ENCODE data around the gene FILIP1.

FILIP1 gene

DNA sequence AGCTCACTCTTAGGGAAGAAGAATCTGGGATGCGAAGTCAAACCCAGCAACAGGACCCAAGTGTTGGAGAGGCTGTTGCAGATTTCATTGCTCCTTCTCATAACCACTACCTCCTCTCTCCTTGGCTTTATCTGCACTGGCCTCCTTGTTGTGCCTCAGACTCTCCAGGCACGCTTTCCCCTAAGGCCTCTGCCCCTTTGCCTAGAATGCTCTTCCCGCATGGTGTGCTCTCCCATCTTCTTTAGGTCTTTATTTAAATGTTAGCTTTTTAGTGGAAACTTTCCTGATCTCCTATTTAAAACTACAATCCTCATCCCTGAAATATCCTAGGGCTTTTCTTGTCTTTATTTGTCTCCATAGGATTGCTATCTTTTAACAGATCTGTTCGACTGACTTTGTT is 114.1 kb downstream of the FILIP1 start:
- no peaks in the 10 kb centered on the region for H3K4me1 ChIP-seq (ENCODE audit: insufficient read depth, low read length)
- no peak overlapping the region for H3K27ac ChIP-seq (ENCODE audit: low read length)
- H3K27me3 ChIP-seq (ENCODE audit: insufficient read depth, low read length, poor library complexity) = peaks cover 4% of the 10 kb centered on the region
- H3K4me3 ChIP-seq (ENCODE audit: low read depth in 1 of 2, low read length in 2 of 2) = no peak overlapping the region
- no peak overlapping the region for H2AFZ ChIP-seq (ENCODE audit: low read depth, low read length)
- H3K9me3 ChIP-seq (ENCODE audit: insufficient read depth, low read length, severe bottlenecking) = no peaks in the 10 kb centered on the region
- H3K36me3 ChIP-seq (ENCODE audit: insufficient read depth, low read length) = no peaks in the 10 kb centered on the region
- H3K9ac ChIP-seq (ENCODE audit: low read depth, low read length) = no peak overlapping the region
- no peak overlapping the region for H3K4me2 ChIP-seq (ENCODE audit: insufficient read depth, low read length)
- H3K79me2 ChIP-seq (ENCODE audit: insufficient read depth, low read length) = no peaks in the 10 kb centered on the region
- TF ChIP-seq EZH2 (IDR thresholded peaks at IDR 0.05; ENCODE audit: borderline replicate concordance, low read depth, low read length, severe bottlenecking) = no peak
- TF ChIP-seq, protein P1, sequence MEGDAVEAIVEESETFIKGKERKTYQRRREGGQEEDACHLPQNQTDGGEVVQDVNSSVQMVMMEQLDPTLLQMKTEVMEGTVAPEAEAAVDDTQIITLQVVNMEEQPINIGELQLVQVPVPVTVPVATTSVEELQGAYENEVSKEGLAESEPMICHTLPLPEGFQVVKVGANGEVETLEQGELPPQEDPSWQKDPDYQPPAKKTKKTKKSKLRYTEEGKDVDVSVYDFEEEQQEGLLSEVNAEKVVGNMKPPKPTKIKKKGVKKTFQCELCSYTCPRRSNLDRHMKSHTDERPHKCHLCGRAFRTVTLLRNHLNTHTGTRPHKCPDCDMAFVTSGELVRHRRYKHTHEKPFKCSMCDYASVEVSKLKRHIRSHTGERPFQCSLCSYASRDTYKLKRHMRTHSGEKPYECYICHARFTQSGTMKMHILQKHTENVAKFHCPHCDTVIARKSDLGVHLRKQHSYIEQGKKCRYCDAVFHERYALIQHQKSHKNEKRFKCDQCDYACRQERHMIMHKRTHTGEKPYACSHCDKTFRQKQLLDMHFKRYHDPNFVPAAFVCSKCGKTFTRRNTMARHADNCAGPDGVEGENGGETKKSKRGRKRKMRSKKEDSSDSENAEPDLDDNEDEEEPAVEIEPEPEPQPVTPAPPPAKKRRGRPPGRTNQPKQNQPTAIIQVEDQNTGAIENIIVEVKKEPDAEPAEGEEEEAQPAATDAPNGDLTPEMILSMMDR (IDR thresholded peaks at IDR 0.05; ENCODE audit: borderline replicate concordance, extremely low read depth, low read length, poor library complexity, severe bottlenecking) = no peak
- DNase-seq = no peak
- no peak for ATAC-seq (ENCODE audit: insufficient read depth, low read depth)
- H4K20me1 ChIP-seq (ENCODE audit: insufficient read depth, low read length) = no peaks in the 10 kb centered on the region

- no peak for ATAC-seq (ENCODE audit: insufficient read depth, low read depth)
- H3K4me3 ChIP-seq (ENCODE audit: low read depth in 1 of 2, low read length in 2 of 2) = no peak overlapping the region
- TF ChIP-seq, protein P1 (IDR thresholded peaks at IDR 0.05; ENCODE audit: borderline replicate concordance, extremely low read depth, low read length, poor library complexity, severe bottlenecking) = no peak
- no peak for TF ChIP-seq EZH2 (IDR thresholded peaks at IDR 0.05; ENCODE audit: borderline replicate concordance, low read depth, low read length, severe bottlenecking)
- no peaks in the 10 kb centered on the region for H3K4me1 ChIP-seq (ENCODE audit: insufficient read depth, low read length)
- no peak for DNase-seq
- H3K9me3 ChIP-seq (ENCODE audit: insufficient read depth, low read length, severe bottlenecking) = no peaks in the 10 kb centered on the region
- H3K9ac ChIP-seq (ENCODE audit: low read depth, low read length) = no peak overlapping the region
- H3K4me2 ChIP-seq (ENCODE audit: insufficient read depth, low read length) = no peak overlapping the region
- no peaks in the 10 kb centered on the region for H3K79me2 ChIP-seq (ENCODE audit: insufficient read depth, low read length)
- no peaks in the 10 kb centered on the region for H3K36me3 ChIP-seq (ENCODE audit: insufficient read depth, low read length)
- H4K20me1 ChIP-seq (ENCODE audit: insufficient read depth, low read length) = no peaks in the 10 kb centered on the region
- H3K27me3 ChIP-seq (ENCODE audit: insufficient read depth, low read length, poor library complexity) = peaks cover 4% of the 10 kb centered on the region
- H2AFZ ChIP-seq (ENCODE audit: low read depth, low read length) = no peak overlapping the region
- H3K27ac ChIP-seq (ENCODE audit: low read length) = no peak overlapping the region
Observed at GRCh38 chr6:75378101-75378500, 115.5 kb downstream of the FILIP1 start.

DNA sequence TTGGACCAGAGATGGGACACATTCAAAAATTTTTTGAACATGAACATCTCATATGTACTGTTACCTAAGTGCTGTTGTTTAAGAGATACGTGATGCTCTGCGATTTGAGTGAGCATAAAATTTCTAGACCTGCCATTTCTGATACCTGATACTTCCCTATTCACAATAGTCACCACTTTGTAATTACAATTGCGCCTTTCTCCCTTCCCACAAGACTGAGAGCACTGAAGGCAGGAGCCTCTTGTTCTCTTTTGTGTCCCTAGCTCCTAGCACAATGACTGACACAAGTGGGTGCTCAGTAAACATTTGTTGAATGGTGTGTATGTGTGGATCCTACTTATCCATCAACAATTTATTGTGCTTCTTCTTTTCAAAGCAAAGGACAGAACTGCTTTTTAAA is 116.2 kb downstream of the FILIP1 start:
- no peaks in the 10 kb centered on the region for H3K9me3 ChIP-seq (ENCODE audit: insufficient read depth, low read length, severe bottlenecking)
- ATAC-seq (ENCODE audit: insufficient read depth, low read depth) = no peak
- no peaks in the 10 kb centered on the region for H3K27me3 ChIP-seq (ENCODE audit: insufficient read depth, low read length, poor library complexity)
- H2AFZ ChIP-seq (ENCODE audit: low read depth, low read length) = no peak overlapping the region
- no peak overlapping the region for H3K9ac ChIP-seq (ENCODE audit: low read depth, low read length)
- no peaks in the 10 kb centered on the region for H3K79me2 ChIP-seq (ENCODE audit: insufficient read depth, low read length)
- H3K4me3 ChIP-seq (ENCODE audit: low read depth in 1 of 2, low read length in 2 of 2) = no peak overlapping the region
- no peaks in the 10 kb centered on the region for H3K36me3 ChIP-seq (ENCODE audit: insufficient read depth, low read length)
- H3K27ac ChIP-seq (ENCODE audit: low read length) = no peak overlapping the region
- H3K4me1 ChIP-seq (ENCODE audit: insufficient read depth, low read length) = no peaks in the 10 kb centered on the region
- no peaks in the 10 kb centered on the region for H4K20me1 ChIP-seq (ENCODE audit: insufficient read depth, low read length)
- no peak for TF ChIP-seq EZH2 (IDR thresholded peaks at IDR 0.05; ENCODE audit: borderline replicate concordance, low read depth, low read length, severe bottlenecking)
- TF ChIP-seq, protein P1 (IDR thresholded peaks at IDR 0.05; ENCODE audit: borderline replicate concordance, extremely low read depth, low read length, poor library complexity, severe bottlenecking) = no peak
- H3K4me2 ChIP-seq (ENCODE audit: insufficient read depth, low read length) = no peak overlapping the region
- DNase-seq = no peak

All from DND-41 (cell line).